ENCODE data around the gene HLF. TPM values are rescaled to one million over a fixed set of nuclear protein-coding genes. Genes with fewer than 3 reads are reported as not detected.

Gene HLF
- total and polyA plus RNA-seq, 2 donors (not counting 1 experiment from before 2014, with no cell fraction given) = 0.10 TPM; not detected in 1

DNA sequence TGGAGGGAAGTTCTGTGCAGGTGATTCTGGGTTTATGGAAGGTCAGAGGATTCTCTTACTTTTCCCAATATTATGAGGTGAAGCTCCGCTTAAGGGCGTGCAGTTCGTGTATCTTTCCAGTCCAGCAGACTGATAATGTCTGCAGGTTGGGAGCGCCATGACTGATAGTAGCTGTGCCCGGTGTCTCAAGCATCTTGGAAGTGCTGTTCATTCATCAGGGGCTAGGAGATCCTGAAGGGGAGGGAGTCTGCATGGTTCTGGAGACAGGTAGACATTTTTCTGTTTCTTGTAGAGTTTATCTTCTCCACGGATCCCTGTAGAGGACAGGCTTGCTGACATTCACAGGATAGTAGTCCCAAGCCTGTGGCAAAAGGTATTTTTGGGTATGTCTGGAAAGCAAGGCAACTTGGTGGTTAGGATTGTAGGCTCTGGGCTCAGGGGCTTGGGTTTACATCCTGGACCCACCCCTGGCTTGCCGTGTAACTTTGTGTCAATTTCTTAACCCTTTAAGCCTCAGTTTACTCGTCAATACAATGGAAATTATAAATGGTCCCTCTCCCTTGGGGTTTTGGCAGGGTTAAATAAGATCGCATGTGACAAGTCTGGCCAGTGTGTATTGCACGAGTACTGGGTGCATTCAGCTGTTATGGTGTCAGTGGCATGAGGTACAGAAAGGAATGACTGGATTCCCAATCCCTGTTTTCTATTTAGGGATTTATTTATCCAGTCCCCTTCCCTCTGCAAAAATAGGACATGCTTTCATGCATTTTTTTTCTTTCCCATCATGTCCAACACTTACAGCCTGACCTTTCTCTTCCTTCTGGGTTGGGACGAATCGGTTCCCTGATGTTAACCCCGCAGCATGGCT lies 8.2 kb downstream of the HLF start:
- H3K27me3 ChIP-seq (replicated peaks in 1 of 4; ENCODE audit: control extremely low read depth in 1 of 4, control insufficient read depth in 3 of 4, insufficient read depth in 4 of 4, low read length in 3 of 4) = peaks cover 0 to 43% (median 25%) of the 10 kb centered on the region in 4 experiments
- no peaks in the 10 kb centered on the region for H4K20me1 ChIP-seq (ENCODE audit: control insufficient read depth, insufficient read depth, low read length, poor library complexity, severe bottlenecking)
- H3K4me1 Mint-ChIP-seq = no peaks in the 10 kb centered on the region
- H3K9ac ChIP-seq (ENCODE audit: low read length) = no peak overlapping the region
- H3K79me2 ChIP-seq (ENCODE audit: control insufficient read depth, insufficient read depth, low read length) = no peaks in the 10 kb centered on the region
- H3K27ac ChIP-seq (ENCODE audit: low read length in 2 of 2) = no peak overlapping the region
- no peak overlapping the region for H3K27ac Mint-ChIP-seq
- no peaks in the 10 kb centered on the region for H3K4me1 ChIP-seq (ENCODE audit: control insufficient read depth in 2 of 2, insufficient read depth in 2 of 2, low read length in 2 of 2)
- no peak overlapping the region for H2AFZ ChIP-seq (ENCODE audit: insufficient read depth, low read depth, low read length, poor library complexity, severe bottlenecking)
- ChIA-PET CTCF (interaction anchor here (0.7 kb wide), 1 partner anchor 23 kb away, joined by 4 read pairs; no protein-coding TSS in a partner anchor), POLR2A (no interaction called here)
- H3K4me3 Mint-ChIP-seq = no peak overlapping the region
- no peak for DNase-seq
- H3K36me3 ChIP-seq (replicated peaks in 1 of 2; ENCODE audit: control extremely low read depth in 1 of 2, control insufficient read depth in 1 of 2, extremely low read depth in 1 of 2, insufficient read depth in 2 of 2, low read length in 1 of 2) = no peaks in the 10 kb centered on the region
- no peak overlapping the region for H3K4me2 ChIP-seq (replicated peaks; ENCODE audit: low read depth, low read length, poor library complexity, severe bottlenecking)
- H3K27me3 Mint-ChIP-seq = peaks cover 79% of the 10 kb centered on the region
- intact Hi-C loops (cut with micrococcal nuclease) = no loop called here
- H3K4me3 ChIP-seq (ENCODE audit: control extremely low read depth in 1 of 5, extremely low read depth in 1 of 5, insufficient read depth in 1 of 5, low read depth in 2 of 5, low read length in 4 of 5) = no peak overlapping the region
- H3K9me3 Mint-ChIP-seq (ENCODE audit: insufficient read depth) = no peaks in the 10 kb centered on the region
- WGBS (ENCODE audit: insufficient coverage) = 85% methylated on average over 8 of the region's 13 CpGs
- no peak for TF ChIP-seq EZH2 (IDR thresholded peaks at IDR 0.05; ENCODE audit: borderline replicate concordance, insufficient read depth, low read depth, low read length, poor library complexity, severe bottlenecking)
- TF ChIP-seq, protein P1, sequence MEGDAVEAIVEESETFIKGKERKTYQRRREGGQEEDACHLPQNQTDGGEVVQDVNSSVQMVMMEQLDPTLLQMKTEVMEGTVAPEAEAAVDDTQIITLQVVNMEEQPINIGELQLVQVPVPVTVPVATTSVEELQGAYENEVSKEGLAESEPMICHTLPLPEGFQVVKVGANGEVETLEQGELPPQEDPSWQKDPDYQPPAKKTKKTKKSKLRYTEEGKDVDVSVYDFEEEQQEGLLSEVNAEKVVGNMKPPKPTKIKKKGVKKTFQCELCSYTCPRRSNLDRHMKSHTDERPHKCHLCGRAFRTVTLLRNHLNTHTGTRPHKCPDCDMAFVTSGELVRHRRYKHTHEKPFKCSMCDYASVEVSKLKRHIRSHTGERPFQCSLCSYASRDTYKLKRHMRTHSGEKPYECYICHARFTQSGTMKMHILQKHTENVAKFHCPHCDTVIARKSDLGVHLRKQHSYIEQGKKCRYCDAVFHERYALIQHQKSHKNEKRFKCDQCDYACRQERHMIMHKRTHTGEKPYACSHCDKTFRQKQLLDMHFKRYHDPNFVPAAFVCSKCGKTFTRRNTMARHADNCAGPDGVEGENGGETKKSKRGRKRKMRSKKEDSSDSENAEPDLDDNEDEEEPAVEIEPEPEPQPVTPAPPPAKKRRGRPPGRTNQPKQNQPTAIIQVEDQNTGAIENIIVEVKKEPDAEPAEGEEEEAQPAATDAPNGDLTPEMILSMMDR (IDR thresholded peaks at IDR 0.05) = no peak
- H3K9me3 ChIP-seq (ENCODE audit: control extremely low read depth in 1 of 3, control insufficient read depth in 2 of 3, insufficient read depth in 1 of 3, low read length in 2 of 3) = peaks cover 0 to 5% (median 0%) of the 10 kb centered on the region in 3 donors
- ATAC-seq (ENCODE audit: low read depth) = no peak
